ENCODE data around the gene UBIAD1.

Gene UBIAD1

DNA sequence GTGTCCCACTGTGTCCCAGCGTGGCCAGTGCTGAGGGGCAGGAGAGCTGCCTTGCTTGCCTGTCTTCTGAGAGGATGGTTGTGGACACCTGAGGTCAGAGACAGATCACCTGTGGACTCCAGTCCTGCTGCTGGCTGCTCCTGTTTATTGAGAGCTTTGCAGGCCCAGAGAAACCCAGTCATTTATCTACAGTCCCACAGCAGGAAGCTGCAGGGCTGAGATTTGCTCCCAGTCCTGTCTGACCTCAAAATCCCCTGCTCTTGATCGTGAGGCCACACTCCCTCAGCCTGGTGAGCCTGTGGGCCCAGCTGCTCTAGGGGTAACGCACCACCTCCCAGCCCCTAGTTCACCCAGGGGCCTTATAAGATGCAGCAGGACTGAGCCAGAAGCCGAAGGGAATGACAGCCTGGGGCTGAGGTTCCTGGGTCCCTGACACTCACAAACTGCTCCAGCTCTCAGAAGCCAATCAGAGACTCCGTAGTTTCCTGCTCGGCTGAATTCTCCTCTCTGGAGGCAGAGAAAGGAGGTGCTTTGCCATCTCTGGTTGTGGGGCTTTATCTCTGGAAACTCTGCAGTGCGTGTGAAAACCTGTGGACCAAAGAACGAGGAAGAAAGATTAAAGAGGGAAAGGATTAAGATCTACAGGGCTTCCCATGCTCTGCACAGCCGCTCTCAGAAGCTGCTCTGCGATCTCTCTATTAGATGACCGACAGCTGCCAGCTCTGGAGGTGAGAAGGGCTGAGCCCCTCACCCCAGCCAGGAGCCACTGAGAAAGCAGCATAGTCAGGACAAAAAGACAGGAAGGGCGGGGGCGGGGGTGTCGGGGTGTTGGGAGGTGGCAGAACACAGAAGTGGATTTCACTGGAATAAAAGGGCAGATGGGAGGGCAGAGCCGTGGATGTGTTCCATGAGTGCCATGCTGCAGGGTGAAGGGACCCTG, 39.1 kb downstream of the UBIAD1 start:
- no peak for DNase-seq (ENCODE audit: low spot score)

DNA sequence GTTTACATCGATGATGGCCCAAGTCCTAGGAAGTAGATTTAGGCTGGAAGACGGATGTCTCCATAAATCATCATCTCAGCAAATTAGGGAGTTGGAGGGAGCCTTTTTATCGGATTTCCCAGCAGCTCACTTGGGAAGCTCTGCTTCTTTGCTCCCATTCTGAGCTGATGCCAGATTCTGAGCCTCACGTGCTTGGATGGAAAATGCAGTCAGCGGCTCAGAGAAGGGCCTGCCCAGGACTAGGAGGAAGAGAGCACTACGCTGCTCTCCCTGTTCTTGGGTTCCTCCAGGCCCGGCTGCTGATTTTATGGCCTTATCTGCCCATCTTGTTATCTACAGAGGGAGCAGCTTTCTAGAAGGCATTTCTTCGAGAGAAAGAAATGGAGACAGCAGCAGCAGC, 42.0 kb downstream of the UBIAD1 start:
- DNase-seq (ENCODE audit: low spot score) = no peak

DNA sequence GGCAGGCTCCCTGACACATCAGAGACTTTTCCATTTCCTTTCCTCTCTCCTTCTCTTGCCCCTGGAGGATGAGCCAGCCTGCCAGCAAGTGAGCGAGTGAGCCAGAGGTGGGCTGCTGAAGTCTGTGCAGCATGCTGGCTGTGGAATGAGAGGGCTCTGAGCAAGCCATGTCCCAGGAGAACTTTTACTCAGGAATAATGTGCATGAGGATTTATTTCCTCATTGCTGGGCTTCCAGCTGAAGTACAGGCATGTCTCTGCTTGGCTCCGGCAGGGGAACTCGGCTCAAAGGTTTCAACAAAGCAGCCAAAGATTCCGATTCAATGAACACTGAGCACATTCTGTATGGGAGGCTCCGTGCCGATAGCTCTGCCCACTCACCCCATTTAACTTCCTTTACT, 43.7 kb downstream of the UBIAD1 start:
- no peak for DNase-seq (ENCODE audit: low spot score)

DNA sequence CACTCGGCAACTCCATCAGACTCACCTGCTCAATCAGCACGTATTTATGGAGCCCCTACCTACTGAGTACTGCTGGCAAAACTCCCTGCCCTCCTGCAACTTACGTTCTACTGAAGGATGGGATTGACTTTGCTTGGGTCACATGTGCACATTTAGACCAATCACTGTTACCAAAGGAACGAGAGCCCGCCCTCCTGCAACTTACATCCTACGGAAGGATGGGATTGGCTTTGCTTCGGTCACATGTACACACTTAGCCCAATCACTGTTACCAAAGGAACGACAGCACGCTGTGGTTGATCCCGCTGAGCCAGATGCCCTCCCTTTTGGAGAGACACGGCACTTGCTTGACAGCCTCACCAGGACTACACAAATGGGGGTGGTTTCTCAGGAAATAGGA, 46.0 kb downstream of the UBIAD1 start:
- DNase-seq (ENCODE audit: low spot score) = no peak

DNA sequence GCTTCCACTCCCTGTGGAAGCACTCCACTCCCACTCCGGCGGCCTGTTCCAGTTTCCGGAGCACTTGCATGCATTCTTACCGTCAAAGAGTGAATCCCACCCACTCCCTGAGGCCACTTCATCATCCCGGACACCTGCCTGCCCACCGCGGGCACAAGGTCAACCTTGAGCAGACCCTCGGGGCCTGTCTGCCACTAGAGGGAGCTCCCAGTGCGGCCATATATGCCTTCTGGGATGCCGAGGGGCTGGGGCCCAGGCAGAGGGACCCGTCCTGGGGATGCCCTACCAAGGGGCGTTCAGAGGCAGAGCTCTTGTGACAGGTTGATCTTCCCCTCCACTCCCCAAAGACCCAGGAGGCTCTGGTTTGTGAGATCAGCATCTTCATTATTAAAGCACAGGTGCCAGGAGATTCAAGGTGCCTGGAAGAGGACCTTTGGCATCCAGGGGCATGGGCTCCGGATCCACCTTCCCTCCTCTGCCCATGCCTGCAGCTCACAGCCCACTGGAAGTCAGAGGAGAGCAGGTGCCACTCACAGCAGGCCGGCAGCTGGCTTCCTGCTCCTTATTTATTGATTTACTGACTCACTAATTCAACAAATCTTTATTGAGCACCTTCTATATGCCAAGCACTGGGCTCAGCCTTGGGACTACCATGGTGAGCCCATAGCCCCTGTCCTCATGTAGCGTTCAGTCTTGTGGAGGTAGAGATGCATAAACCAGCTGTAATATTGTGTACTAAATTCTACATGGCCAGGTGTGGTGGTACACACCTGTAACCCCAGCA, 47.3 kb downstream of the UBIAD1 start:
- no peak for DNase-seq (ENCODE audit: low spot score)

DNA sequence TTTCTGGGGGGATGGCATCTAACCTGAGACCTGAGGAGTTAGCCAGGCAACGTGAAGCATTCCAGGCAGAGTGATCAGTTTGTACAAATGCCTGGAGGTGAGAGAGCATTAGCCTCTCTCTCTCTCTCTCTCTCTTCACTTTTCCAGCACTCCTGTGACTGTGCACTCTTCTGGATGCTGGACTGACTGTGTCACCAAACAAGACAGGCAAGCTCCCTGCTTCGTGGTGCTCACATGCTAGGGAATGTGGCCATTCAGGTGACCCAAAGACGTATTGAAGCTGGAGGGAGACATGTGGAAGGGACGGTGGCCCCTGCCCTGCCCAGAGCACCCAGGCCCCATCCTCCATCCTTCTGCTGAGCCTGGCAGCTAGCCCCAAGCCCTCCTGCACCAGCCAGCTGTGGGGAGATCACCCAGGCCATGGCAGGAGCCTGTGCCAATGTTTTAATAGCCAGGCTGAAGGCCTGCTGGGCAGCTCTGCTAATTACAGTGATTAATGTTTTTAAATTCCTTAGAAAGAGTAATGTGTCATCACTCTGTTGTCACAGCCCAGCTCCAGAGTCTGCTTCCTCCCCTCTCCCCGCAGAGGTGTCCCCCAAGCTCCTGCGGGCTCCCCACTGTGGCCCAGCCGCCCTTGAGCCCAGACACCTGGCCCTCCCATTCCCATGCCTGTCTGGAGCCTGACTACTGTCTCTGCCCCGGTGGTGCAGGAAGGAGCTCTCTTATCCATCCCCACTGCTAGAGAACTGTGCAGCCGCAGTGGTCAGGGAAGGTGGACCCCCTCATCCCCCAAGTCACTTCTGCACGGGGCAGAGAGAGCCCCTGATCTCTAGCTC, 48.9 kb downstream of the UBIAD1 start:
- no peak for DNase-seq (ENCODE audit: low spot score)

DNA sequence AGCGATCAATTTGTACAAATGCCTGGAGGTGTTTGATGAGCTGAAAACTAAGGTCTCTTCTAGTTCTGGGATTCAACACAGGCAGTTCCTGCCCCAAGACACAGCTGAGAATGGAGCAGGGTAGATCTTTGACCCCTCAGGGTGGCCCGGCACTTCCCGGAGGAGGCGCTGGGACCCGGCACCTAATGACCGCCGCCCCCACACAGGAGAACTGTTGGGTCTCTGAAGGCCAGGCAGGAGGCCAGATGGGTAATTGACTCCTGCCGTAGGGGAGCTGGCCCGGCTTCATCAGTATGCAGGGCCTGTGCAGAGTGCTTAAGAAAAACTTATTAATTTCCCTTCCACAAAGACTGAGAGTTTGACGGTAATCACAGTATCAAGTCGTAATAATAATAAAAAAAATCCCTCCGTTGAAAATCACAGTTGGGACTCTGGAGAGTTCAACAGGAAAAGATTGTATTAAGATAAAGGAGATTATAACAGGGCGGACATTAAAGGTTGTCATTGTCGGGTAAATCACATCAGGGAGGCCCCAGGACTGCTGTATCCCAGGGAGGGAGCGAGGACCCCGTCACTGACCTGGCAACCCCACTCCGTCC, 51.7 kb downstream of the UBIAD1 start:
- DNase-seq (ENCODE audit: low spot score) = no peak

DNA sequence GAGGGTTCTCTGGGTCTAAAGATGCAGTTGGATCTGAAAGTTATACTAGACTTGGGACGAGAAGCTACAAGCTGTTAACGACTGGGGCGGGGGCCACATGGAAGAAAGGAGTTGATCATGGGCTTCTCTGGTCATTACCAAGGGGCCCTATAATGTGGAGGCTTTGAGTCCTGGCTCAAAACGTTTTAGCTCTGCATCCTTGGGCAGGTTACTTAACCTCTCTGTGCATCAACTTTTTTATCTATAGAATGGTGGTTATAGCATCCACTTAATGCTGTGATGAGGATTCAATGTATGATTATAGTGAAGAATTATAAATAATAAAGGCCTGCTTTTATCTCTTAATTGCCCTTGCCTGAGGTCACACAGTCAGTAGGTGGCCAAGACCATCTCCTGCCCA, 53.1 kb downstream of the UBIAD1 start:
- no peak for DNase-seq (ENCODE audit: low spot score)

DNA sequence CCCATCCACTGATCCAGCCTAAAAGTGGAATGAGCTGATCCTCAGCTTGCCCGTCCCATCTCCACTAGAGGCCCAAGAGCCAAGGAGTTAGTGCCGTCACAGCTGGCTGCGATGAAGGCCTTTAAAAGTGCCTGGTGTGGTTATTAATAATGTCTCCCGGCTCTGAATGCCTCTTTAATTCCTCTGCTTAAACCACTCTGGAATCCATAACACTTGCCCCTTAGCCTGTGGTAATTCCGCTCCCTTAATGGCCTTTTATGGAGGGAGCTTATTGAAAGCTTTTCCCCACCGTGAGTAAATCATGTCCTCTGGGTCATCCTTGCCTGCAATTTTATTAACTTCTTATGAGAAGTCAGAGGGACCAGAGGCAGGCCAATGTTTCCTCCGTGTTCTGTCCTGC, 55.4 kb downstream of the UBIAD1 start:
- DNase-seq (ENCODE audit: low spot score) = no peak

DNA sequence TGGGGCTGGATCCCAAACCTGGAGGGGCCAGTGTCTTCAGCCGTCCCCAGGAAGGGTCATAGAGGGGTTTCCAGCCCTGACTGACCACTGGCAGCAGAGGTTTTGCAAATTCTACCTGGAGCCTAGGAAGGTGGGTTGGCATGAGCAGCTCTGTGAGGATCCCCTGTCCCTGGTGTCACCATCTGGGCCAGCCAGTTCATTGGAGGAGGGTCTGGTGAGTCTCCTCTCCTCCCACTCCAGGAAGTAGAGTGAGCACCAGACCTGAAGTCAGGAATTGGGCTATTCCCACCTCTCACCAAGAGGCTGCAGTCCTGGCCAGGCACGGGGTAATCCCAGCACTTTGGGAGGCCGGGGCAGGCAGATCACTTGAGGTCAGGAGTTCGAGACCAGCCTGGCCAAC, 57.4 kb downstream of the UBIAD1 start:
- DNase-seq (ENCODE audit: low spot score) = no peak

DNA sequence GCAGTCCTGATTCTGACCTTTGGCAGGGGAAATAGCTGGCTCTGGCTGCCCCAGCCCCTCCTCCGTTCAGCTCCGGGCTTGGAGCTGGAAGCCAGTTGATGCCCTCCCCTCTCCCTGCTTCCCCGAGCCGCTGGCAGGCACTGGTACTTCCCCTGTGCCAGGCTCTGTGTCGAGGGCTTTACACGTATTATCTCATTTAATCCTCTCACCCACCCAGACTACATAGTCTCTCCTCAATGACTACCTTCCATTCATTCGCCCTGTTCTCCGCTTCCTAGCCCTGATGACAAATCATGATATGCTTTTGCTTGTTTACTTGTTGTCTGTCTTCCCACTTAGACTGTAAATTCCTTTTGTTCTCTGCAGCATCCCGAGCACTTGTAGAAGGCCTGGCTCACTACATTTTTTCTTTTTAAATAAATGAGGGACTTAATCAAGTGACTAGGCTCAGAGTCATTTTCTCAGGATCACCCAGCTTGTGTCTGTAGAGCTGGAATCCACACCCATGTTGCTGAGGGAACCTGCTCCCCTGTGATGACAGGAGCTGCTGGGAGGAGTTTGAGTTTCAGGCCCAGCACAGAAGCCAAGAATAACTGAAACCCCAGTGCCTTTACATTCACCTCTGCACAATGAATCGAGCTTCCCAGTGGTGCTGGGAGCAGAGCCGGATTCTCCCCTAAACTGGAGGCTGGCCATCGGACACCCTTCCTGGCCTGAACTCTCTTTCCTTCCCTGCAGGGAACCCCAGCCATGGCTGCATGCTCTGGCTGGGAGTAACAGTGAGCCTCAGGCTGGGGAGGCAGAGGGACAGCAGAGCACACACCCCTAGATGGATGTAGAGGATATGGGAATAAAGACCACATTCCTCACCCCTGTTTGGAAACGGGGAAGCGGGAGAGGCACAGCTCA, 58.3 kb downstream of the UBIAD1 start:
- DNase-seq (ENCODE audit: low spot score) = no peak

DNA sequence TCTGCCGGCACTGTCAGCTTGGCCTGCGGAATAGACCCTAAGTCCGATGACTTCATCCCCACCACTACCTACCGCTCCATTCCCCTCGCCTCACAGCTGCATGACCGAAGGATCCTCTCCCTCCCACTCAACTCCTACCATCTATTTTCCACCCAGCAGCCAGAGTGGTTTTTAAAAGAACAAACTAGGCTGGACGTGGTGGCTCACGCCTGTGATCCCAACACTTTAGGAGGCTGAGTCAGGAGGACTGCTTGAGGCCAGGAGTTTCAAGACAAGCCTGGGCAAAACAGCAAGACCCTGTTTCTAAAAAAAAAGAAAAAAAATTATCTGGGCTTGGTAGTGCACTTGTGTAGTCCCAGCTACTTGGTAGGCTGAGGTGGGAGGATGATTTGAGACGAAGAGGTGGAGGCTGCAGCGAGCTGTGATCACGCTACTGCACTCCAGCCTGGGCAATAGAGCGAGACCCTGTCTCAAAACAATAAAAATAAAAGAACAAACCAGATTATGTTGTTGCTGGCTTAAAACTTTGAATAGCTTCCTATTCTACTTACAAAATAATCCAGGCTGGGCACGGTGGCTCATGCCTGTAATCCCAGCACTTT, 59.0 kb downstream of the UBIAD1 start:
- DNase-seq (ENCODE audit: low spot score) = no peak

DNA sequence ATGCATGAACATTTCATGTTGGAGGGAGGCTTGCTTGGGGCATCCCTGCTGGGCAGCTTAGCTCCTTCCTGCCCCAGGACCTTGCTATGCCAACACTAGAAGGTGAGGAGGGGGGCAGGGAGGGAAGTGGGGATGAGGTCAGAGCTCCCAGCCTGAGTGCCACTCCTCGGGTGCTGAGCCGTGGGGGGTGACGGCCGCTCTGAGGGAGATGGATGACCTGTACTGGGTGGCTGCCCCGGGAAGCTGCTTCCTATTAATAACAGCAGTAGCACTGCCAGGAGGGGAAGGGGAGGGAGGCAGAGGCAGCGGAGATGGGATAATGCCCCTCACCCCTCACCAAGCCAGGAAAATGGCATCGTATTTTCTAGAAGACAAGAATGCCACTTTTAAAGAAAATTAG, 60.6 kb downstream of the UBIAD1 start:
- no peak for DNase-seq (ENCODE audit: low spot score)

DNA sequence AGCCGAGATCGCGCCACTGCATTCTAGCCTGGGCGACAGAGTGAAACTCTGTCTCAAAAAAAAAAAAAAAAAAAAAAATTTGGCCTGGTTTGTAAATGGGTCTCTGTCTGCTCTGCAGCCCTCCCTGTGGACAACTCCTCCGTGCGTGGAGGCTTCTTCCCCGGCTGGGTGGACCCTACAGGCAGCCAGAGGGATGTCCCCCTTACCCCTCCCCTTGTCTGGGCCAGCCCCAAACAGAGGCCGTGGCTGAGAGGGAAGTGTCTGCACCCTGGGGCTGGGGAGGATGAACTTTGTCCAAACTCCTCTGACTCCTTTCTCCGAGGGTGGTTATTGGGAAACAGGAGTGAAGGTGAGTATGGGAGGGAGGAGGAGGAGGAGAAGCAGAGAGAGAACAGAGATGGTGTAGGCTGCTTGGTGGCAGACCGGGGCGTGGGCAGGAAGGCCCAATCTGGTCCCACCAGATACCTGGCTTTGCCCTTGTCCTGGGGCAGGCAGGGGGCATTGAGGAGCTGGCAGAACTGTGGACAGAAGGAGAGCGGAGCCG, 61.3 kb downstream of the UBIAD1 start:
- no peak for DNase-seq (ENCODE audit: low spot score)

DNA sequence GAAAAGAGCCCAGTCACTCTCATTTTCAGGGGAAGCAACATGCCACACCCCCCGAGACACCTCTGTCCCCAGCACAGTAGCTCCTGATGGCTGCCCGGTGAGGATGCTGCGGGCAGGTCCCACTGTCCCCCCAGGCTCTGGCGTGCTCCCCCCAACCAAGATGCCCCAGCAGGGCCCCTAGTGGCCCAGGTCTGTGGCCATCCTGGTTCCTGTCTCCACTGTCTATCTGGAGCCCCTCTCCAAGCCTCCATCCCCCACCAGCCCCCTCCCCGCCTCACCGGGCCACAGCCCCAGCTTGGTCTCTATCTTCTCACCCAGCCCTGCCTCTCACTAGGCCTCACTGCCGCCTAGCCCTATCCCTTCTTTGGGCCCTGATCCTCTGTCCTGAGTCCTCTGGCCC, 61.8 kb downstream of the UBIAD1 start:
- DNase-seq (ENCODE audit: low spot score) = no peak

DNA sequence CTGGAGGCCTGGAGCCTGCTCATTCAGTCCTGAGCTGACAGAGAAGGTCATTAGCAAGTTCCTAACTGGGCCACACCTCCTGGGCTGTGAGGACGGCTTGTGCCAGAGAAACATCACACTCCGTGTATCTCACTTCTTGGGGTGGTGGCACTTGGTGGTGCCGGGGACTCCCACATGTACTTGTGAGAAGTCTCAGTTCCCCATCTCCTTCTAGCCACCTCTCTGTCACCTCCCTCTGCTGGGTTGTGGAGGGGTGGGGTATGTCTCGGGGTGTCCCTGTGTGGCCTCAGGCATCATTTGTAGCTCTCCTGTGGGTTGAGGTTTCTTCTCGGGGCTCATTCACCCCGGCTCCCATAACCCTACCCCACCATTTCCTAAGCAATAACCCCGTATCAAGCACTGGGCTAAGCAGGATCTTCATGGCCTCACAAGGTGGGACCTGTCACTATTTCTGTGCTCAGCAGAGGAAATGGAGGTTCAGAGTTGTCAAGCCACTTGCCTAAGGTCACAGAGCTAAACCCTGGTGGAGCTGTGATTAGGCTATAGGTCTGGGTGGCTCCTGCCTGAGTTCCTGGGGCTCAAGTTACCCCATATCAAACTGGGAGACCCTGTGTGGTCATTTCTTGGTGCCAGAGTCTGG, 62.5 kb downstream of the UBIAD1 start:
- no peak for DNase-seq (ENCODE audit: low spot score)

DNA sequence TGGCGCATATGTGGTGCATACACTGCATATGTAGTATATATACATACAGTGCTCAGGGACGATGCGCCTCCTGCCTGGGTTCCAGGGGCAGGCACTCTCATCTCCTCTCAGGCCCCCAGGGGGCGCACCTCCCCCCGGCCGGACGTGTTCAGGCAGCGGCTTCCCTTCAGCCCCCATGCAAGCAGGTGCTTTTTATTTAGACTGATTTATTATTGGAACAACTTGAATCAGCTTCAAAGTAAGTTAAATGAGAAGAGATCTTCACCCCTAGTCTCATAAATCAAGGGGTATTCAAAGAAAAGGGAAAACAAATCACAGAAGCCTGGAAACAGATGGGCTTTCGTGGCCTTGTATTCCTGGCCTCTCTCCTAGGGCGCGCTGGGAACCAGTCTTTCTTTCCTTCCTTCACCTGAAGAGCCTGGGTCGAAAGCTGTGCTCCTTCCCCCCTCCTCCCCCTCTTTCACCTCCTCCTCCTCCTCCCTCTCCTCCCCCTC, 64.6 kb downstream of the UBIAD1 start:
- no peak for DNase-seq (ENCODE audit: low spot score)

All from left forelimb (tissue), 1 donor.